ENCODE data around the gene CMTM3. TPM values are rescaled to one million over a fixed set of nuclear protein-coding genes. Genes with fewer than 3 reads are reported as not detected.

Gene CMTM3
- total and polyA plus RNA-seq, 2 of the 4 experiments (the other 2 are of a cell fraction) = 4.5 to 35.5 TPM

DNA sequence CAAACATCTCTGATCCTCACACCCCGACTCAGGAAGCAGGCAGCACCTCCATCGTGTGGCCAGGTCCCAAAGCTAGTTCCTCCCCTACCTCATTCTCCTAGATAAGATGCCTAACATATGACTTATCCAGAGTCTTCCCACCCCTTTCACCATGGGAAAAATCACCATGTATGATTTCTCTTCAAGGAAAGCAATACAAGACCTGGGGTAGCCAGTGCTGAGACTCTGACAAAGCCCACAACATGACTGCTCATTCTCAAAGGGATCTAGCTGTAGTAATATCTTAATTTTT is 46.9 kb downstream of the CMTM3 start:
- H2BK5ac ChIP-seq (ENCODE audit: low read depth, low read length, poor library complexity, severe bottlenecking) = no peak overlapping the region
- dilution Hi-C loops (cut with HindIII; ENCODE audit: low sequenced_read_pairs, unreplicated experiment) (no loop called here), in situ Hi-C loops (cut with MboI; ENCODE audit: low sequenced_read_pairs) (no loop called here), intact Hi-C loops (cut with micrococcal nuclease) (no loop called here)
- no peak overlapping the region for H3K9ac ChIP-seq (ENCODE audit: low read depth, low read length)
- H4K20me1 ChIP-seq (ENCODE audit: insufficient read depth, low read length) = no peaks in the 10 kb centered on the region
- no peak overlapping the region for H3K4ac ChIP-seq (ENCODE audit: low read depth, low read length)
- peak overlapping the region; percentile 6; the same call in 1 of the 2 replicates for H4K5ac ChIP-seq (ENCODE audit: low read depth, low read length)
- WGBS, 2 experiments (ENCODE audit: extremely low coverage in 2 of 2, insufficient read length in 1 of 2) = 40% methylated on average over 1 of the region's 2 CpGs; no CpG with 5 or more reads in 1 of the 2 experiments
- BruUV-seq (replicated peaks) = no TSS peak
- H3K14ac ChIP-seq (replicated peaks; ENCODE audit: low read depth, low read length) = no peak overlapping the region
- DNase-seq (no peak), ATAC-seq (ENCODE audit: low read depth) (no peak)
- no peak overlapping the region for H3K23ac ChIP-seq (ENCODE audit: low read depth, low read length)
- H2AK5ac ChIP-seq (ENCODE audit: low read depth, low read length) = no peak overlapping the region; the same call in 1 of the 2 replicates
- H3K36me3 ChIP-seq (ENCODE audit: control insufficient read depth, insufficient read depth, low read length) = no peaks in the 10 kb centered on the region
- peaks cover 11% of the 10 kb centered on the region; the same call in 1 of the 2 replicates for H3K9me1 ChIP-seq (ENCODE audit: insufficient read depth, low read length)
- peaks cover 3% of the 10 kb centered on the region; the same call in 1 of the 2 replicates for H3K4me1 ChIP-seq (ENCODE audit: control insufficient read depth, insufficient read depth, low read length)
- H4K91ac ChIP-seq (ENCODE audit: insufficient read depth, low read depth, low read length) = no peak overlapping the region
- peak overlapping the region; percentile 38 for H2AFZ ChIP-seq (replicated peaks; ENCODE audit: low read length, poor library complexity)
- H3K18ac ChIP-seq (ENCODE audit: low read depth, low read length) = no peak overlapping the region
- H3K27me3 ChIP-seq (ENCODE audit: control insufficient read depth, insufficient read depth, low read length) = no peaks in the 10 kb centered on the region
- peaks cover 13 to 19% of the 10 kb centered on the region in 2 experiments; a peak in 3 of 4 replicates for H3K79me1 ChIP-seq (ENCODE audit: low read depth in 1 of 2, low read length in 2 of 2)
- no peak overlapping the region for H2BK20ac ChIP-seq (ENCODE audit: low read depth, low read length)
- CTCF ChIA-PET = interaction anchor here (0.5 to 2.1 kb wide), 19 partner anchors 9 to 1168 kb away, joined by 3 to 18 read pairs (median 6); partner anchors contain the start of gene CMTM4
- POLR2A ChIA-PET (ENCODE audit: unreplicated experiment) = no interaction called here
- H2BK15ac ChIP-seq (ENCODE audit: low read depth, low read length) = no peak overlapping the region
- no peaks in the 10 kb centered on the region for H3K9me3 ChIP-seq (ENCODE audit: control insufficient read depth, insufficient read depth, low read length)
- no peak overlapping the region for H3K4me3 ChIP-seq (ENCODE audit: insufficient read depth, low read depth, low read length)
- H3K4me2 ChIP-seq (ENCODE audit: low read depth, low read length) = peak overlapping the region; percentile 48
- H3K27ac ChIP-seq (ENCODE audit: insufficient read depth, low read length) = no peak overlapping the region
- H2AK9ac ChIP-seq (replicated peaks; ENCODE audit: low read depth, low read length, poor library complexity) = no peak overlapping the region
- no peak for TF ChIP-seq POLR2A (IDR thresholded peaks at IDR 0.05; ENCODE audit: low read depth, low read length)
- TF ChIP-seq SMC3 (IDR thresholded peaks at IDR 0.05; ENCODE audit: low read depth, low read length) = no peak
- TF ChIP-seq CHD1 (IDR thresholded peaks at IDR 0.05; ENCODE audit: low read depth, low read length) = no peak
- TF ChIP-seq BHLHE40 (IDR thresholded peaks at IDR 0.05; ENCODE audit: low read depth, low read length) = no peak
- TF ChIP-seq, protein P1, sequence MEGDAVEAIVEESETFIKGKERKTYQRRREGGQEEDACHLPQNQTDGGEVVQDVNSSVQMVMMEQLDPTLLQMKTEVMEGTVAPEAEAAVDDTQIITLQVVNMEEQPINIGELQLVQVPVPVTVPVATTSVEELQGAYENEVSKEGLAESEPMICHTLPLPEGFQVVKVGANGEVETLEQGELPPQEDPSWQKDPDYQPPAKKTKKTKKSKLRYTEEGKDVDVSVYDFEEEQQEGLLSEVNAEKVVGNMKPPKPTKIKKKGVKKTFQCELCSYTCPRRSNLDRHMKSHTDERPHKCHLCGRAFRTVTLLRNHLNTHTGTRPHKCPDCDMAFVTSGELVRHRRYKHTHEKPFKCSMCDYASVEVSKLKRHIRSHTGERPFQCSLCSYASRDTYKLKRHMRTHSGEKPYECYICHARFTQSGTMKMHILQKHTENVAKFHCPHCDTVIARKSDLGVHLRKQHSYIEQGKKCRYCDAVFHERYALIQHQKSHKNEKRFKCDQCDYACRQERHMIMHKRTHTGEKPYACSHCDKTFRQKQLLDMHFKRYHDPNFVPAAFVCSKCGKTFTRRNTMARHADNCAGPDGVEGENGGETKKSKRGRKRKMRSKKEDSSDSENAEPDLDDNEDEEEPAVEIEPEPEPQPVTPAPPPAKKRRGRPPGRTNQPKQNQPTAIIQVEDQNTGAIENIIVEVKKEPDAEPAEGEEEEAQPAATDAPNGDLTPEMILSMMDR (conservative IDR thresholded peaks at IDR 0.05; ENCODE audit: low read depth, low read length) = no peak
- H2BK120ac ChIP-seq (ENCODE audit: low read depth, low read length) = no peak overlapping the region
- no peak overlapping the region for H3K56ac ChIP-seq (ENCODE audit: extremely low read depth, insufficient read depth, low read length)
- H4K8ac ChIP-seq (ENCODE audit: low read depth in 2 of 2, low read length in 2 of 2) = peak overlapping the region; percentile 36 to 81; a peak in 3 of 4 replicates
